ENCODE measurements around the gene KCNK7.

The KCNK7 gene

DNA sequence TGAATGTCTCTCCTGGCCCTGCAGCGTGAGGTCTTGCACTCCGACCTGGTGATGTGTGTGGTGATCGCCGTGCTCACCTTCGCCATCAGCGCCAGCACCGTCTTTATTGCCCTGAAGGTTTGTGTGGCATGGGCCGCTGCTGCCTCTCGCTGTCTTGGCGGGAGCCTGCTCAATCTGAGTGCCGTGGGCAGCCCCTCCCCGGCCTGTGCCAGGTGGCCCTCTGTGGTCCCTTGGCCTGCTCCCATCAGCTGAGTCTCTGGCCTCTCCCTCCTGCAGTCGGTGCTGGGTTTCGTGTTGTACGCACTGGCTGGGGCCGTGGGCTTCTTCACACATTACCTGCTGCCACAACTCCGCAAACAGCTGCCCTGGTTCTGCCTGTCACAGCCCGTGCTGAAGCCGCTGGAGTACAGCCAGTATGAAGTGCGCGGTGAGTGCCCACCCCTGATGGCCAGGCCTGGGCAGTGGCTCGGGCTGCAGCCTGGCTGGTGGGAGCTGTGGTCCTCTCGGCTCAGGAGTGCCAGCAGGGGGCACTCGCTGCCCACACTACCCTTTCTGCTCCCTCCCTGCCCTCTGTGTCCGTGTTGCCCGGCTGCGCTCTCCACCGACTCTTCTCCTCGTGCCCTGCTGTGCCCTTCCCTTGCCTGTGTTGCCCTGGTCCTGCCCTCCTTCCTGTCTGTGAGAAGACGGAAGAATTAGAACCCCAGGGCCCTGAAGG, 30.2 kb upstream of the KCNK7 start:
- peak; percentile 33 to 62 for DNase-seq

DNA sequence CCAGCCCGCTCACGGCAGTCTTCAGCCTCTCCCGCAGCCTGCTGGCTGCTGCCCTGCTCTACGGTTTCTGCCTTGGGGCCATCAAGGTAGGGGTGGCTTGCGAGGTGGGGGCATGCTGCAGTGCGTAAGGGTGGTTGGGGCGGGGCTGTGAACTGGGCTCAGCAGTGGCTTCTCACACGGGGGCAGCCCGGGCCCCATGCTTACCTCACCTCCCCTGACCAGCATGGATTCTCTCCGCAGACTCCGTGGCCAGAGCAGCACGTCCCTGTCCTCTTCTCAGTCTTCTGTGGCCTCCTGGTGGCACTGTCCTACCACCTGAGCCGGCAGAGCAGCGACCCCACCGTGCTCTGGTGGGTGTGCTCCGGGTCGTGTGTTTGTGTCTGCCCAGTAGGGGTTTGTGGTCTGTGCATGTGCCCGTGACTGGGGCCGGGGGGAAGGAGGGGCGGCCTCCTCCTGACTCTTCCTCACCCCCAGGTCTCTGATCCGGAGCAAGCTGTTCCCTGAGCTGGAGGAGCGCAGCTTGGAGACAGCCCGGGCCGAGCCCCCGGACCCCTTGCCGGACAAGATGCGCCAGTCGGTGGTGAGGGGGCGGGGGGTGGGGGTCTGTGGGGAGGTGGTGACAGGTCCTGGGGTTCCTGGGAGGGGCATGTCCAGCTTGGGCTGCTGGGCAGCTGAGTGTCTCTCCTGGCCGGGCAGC, 29.5 kb upstream of the KCNK7 start:
- DNase-seq: no peak

GRCh38 chr11:65623852-65624616, 28.4 kb upstream of the KCNK7 start:
- DNase-seq: no peak

- DNase-seq: no peak
Measured at GRCh38 chr11:65623177-65623576, 27.6 kb upstream of the KCNK7 start.

DNA sequence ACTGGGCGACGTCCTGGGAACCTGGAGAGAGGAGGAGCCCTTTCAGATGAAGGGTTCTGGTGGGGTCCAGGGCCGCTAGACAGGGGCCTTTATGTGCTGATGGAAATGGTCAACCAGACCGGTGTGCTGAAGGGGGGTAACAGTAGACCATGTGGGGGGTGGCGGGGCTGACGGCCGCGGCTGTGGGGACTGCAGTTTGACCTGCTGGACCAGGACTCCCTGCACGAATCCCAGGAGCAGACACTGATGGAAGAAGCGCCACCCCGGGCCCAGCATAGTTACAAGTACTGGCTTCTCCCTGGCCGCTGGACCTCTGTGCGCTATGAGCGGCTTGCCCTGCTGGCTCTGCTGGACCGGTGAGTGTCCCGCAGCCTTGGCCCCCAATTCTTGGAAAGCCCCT, 26.4 kb upstream of the KCNK7 start:
- no peak for DNase-seq

DNA sequence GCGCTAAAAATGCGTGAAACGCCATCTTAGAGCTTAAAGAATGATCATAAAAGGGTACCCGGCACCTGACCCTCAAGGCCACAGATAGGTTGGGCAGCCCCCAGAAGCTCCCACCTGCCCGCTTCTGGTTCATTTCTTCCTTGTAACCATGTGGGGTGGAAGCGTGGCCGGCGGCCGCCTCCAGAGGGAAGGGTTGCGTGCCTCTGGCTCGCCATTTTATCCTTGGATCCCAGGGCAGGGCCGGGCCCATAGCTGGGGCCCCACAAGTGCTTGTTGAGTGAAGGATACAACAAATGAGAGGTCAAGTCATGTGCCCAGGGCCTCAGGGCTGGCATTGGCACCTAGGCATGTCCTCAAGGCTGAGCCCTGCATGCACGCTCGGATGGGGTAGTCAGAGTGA, 25.9 kb upstream of the KCNK7 start:
- no peak for DNase-seq

DNA sequence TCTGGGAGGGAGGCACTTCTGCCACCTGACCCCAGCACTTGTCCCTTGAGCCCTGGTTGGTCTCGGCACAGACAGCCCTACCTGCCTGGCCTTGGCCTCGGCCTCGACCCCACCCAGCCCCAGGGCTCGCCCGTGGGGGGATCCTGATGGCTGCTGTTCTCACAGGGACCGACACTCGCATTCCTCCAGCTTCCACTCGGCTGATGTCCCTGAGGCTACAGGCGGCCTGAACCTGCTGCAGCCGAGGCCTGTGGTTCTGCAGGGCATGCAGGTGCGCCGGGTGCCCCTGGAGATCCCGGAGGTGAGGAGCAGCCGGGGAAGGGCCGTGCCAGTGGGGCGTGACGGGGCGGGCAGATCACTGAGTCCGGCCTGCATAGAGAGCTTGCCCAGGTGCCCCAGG, 25.1 kb upstream of the KCNK7 start:
- no peak for DNase-seq

- DNase-seq: no peak
Measured at GRCh38 chr11:65619281-65619928, 23.8 kb upstream of the KCNK7 start.

- no peak for DNase-seq
Measured at GRCh38 chr11:65618763-65619162, 23.2 kb upstream of the KCNK7 start.

GRCh38 chr11:65617990-65618751, 22.6 kb upstream of the KCNK7 start:
- no peak for DNase-seq

GRCh38 chr11:65617136-65617850, 21.7 kb upstream of the KCNK7 start:
- no peak for DNase-seq

GRCh38 chr11:65616575-65617001, 21.0 kb upstream of the KCNK7 start:
- DNase-seq: no peak

DNA sequence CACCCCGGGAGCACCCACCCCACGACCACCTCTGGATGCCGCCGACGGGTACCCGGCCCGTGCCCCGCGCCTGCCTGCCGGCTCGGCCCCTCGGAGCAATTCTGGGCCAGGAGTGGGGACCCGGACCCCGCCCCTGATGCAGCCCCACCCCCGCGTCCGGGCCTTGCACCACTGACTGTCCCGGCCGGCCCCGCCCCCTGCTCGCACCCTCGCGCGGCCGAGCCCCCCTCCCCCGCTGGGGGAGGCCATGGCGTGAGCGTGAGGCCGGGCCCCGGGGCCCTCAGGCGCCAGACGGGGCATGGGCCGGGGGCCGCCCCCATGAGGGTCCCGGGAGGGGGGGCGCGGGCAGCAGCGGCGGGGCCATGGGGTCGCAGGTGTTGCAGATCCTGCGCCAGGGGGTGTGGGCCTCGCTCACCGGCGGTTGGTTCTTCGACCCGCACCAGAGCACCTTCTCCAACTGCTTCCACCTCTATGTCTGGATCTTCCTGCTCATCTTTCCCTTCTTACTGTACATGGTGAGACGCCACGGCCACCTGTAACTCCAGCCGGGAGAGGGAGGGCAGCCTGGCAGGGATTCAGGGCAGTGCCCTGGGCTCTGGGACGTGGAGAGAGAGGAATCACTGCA, 20.5 kb upstream of the KCNK7 start:
- DNase-seq: no peak

GRCh38 chr11:65615229-65615949, 19.8 kb upstream of the KCNK7 start, which contains the start of gene PCNX3:
PCNX3 (plus strand) TSS chr11:65615776; CDS start chr11:65616312, 536 bp downstream.
- DNase-seq: peak; percentile 98 to 99

DNA sequence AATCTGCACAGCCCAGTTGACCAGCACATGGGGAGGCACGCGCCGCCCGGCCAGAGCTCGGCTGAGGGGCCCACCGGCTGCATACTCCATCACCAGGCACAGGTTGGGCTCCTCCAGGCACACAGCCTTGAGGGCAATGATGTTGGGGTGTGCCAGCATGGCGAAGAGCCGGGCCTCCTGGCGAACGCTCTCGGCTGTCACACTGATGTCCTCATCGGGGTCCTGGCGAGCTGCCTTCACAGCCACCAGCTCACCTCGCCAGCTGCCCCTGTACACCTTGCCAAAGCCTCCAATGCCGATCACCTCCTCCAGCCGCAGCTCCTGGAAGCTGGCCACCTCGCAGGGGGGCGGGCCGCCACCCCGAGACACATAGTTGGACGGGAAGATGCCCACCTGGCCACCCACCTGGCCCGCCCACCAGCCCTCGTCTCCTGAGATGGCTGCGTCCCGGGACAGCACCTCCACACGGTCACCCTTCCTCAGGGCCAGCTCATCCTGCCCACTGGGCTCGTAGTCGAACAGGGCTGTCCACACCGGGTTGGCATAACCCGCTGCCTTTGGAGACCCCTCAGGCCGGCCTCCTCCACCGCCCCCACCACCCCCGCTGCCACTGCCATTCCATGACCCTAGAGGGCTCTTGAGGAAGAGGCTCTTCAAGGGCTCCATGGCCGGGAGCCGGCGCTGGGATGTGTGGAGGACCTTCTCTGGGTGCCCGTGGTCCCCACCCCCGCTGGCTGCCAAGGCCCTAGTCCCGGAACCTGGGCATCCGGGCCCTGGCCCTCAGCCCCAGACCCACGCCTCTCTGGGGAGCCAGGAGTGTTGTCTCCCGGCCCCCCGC, 17.7 kb upstream of the KCNK7 start:
- DNase-seq: peak in 1 of 2 experiments; percentile 22

DNA sequence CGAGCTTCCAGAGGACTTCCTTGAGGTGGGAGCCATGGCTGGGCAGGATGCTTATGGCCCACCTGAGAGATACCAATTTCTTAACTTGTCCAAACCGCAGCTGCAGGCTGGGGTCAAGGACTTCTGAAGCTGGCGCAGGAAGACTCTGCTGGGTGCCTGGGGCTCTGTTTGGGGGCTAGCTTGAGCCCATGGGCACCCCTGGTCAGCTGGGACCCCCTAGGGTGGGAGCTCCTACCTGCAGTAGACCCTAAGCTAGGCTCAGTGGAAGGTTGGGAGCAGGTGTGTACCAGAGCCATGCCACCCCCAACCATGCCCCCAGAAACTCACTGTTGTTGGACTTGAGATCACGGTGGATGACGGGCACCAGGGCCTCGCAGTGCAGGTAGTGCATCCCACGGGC, 17.1 kb upstream of the KCNK7 start:
- no peak for DNase-seq

- no peak for DNase-seq
Measured at GRCh38 chr11:65611758-65612603, 16.4 kb upstream of the KCNK7 start.

GRCh38 chr11:65611028-65611757, 15.6 kb upstream of the KCNK7 start:
- no peak for DNase-seq

Measured in cerebellar nuclear complex (tissue), 1 donor.